ENCODE results near the gene SGF29. TPM values are rescaled to one million over a fixed set of nuclear protein-coding genes. Genes with fewer than 3 reads are reported as not detected.
"Not testable (repeated sequence)": the region's sequence is repeated elsewhere in the genome, so short reads cannot be mapped to it uniquely, and the experiment has no call there.

SGF29 gene
- total and polyA plus RNA-seq, 2 donors, result 30.3 to 34.7 TPM

GRCh38 chr16:28589069-28589468 is 35.3 kb downstream of the SGF29 start:
- H3K9me3 ChIP-seq (ENCODE audit: control insufficient read depth in 2 of 2, insufficient read depth in 1 of 2, low read length in 1 of 2), result no peaks in the 10 kb centered on the region
- no peaks in the 10 kb centered on the region for H3K27me3 ChIP-seq (ENCODE audit: control insufficient read depth in 2 of 2, insufficient read depth in 1 of 2, low read length in 1 of 2)
- peaks cover 54 to 70% of the 10 kb centered on the region in 2 donors for H3K36me3 ChIP-seq (ENCODE audit: control insufficient read depth in 2 of 2, insufficient read depth in 2 of 2, low read length in 1 of 2)
- H3K4me1 ChIP-seq (ENCODE audit: control insufficient read depth in 2 of 2, insufficient read depth in 2 of 2, low read length in 2 of 2), result no peaks in the 10 kb centered on the region
- WGBS, result 98% methylated on average over 8 of the region's 8 CpGs
- DNase-seq (ENCODE audit: low read depth in 6 of 9, low spot score in 9 of 9), result no peak
- no peak overlapping the region for H3K4me3 ChIP-seq (ENCODE audit: low read length in 2 of 2)
- H3K27ac ChIP-seq (ENCODE audit: low read depth in 1 of 2, low read length in 1 of 2), result no peak overlapping the region

GRCh38 chr16:28589930-28590329 is 36.2 kb downstream of the SGF29 start:
- no peaks in the 10 kb centered on the region for H3K9me3 ChIP-seq (ENCODE audit: control insufficient read depth in 2 of 2, insufficient read depth in 1 of 2, low read length in 1 of 2)
- no peak for DNase-seq (ENCODE audit: low read depth in 6 of 9, low spot score in 9 of 9)
- WGBS, result 98% methylated on average over 13 of the region's 13 CpGs
- H3K4me3 ChIP-seq (ENCODE audit: low read length in 2 of 2), result no peak overlapping the region
- no peak overlapping the region for H3K27ac ChIP-seq (ENCODE audit: low read depth in 1 of 2, low read length in 1 of 2)
- peaks cover 49 to 68% of the 10 kb centered on the region in 2 donors for H3K36me3 ChIP-seq (ENCODE audit: control insufficient read depth in 2 of 2, insufficient read depth in 2 of 2, low read length in 1 of 2)
- no peaks in the 10 kb centered on the region for H3K4me1 ChIP-seq (ENCODE audit: control insufficient read depth in 2 of 2, insufficient read depth in 2 of 2, low read length in 2 of 2)
- no peaks in the 10 kb centered on the region for H3K27me3 ChIP-seq (ENCODE audit: control insufficient read depth in 2 of 2, insufficient read depth in 1 of 2, low read length in 1 of 2)

- DNase-seq (ENCODE audit: low read depth in 6 of 9, low spot score in 9 of 9), result no peak
- no peaks in the 10 kb centered on the region for H3K9me3 ChIP-seq (ENCODE audit: control insufficient read depth in 2 of 2, insufficient read depth in 1 of 2, low read length in 1 of 2)
- H3K27ac ChIP-seq (ENCODE audit: low read depth in 1 of 2, low read length in 1 of 2), result no peak overlapping the region
- 98% methylated on average over 22 of the region's 22 CpGs for WGBS
- no peak overlapping the region for H3K4me3 ChIP-seq (ENCODE audit: low read length in 2 of 2)
- no peaks in the 10 kb centered on the region for H3K4me1 ChIP-seq (ENCODE audit: control insufficient read depth in 2 of 2, insufficient read depth in 2 of 2, low read length in 2 of 2)
- peaks cover 42 to 60% of the 10 kb centered on the region in 2 donors for H3K36me3 ChIP-seq (ENCODE audit: control insufficient read depth in 2 of 2, insufficient read depth in 2 of 2, low read length in 1 of 2)
- H3K27me3 ChIP-seq (ENCODE audit: control insufficient read depth in 2 of 2, insufficient read depth in 1 of 2, low read length in 1 of 2), result no peaks in the 10 kb centered on the region
Measured at GRCh38 chr16:28590384-28591340, 36.9 kb downstream of the SGF29 start.

- H3K4me1 ChIP-seq (ENCODE audit: control insufficient read depth in 2 of 2, insufficient read depth in 2 of 2, low read length in 2 of 2), result no peaks in the 10 kb centered on the region
- H3K27ac ChIP-seq (ENCODE audit: low read depth in 1 of 2, low read length in 1 of 2), result no peak overlapping the region
- no peaks in the 10 kb centered on the region for H3K27me3 ChIP-seq (ENCODE audit: control insufficient read depth in 2 of 2, insufficient read depth in 1 of 2, low read length in 1 of 2)
- H3K4me3 ChIP-seq (ENCODE audit: low read length in 2 of 2), result no peak overlapping the region
- no peak for DNase-seq (ENCODE audit: low read depth in 6 of 9, low spot score in 9 of 9)
- H3K9me3 ChIP-seq (ENCODE audit: control insufficient read depth in 2 of 2, insufficient read depth in 1 of 2, low read length in 1 of 2), result no peaks in the 10 kb centered on the region
- 98% methylated on average over 6 of the region's 6 CpGs for WGBS
- peaks cover 39 to 55% of the 10 kb centered on the region in 2 donors for H3K36me3 ChIP-seq (ENCODE audit: control insufficient read depth in 2 of 2, insufficient read depth in 2 of 2, low read length in 1 of 2)
Measured at GRCh38 chr16:28591355-28591754, 37.6 kb downstream of the SGF29 start.

GRCh38 chr16:28592511-28592910 is 38.8 kb downstream of the SGF29 start:
- Histone ChIP-seq H3K36me3 (ENCODE audit: control insufficient read depth in 2 of 2, insufficient read depth in 2 of 2, low read length in 1 of 2) (peaks cover 32 to 47% of the 10 kb centered on the region in 2 donors), H3K27me3 (ENCODE audit: control insufficient read depth in 2 of 2, insufficient read depth in 1 of 2, low read length in 1 of 2) (no peaks in the 10 kb centered on the region), H3K27ac (ENCODE audit: low read depth in 1 of 2, low read length in 1 of 2) (no peak overlapping the region), H3K9me3 (ENCODE audit: control insufficient read depth in 2 of 2, insufficient read depth in 1 of 2, low read length in 1 of 2) (no peaks in the 10 kb centered on the region), H3K4me3 (ENCODE audit: low read length in 2 of 2) (no peak overlapping the region), H3K4me1 (ENCODE audit: control insufficient read depth in 2 of 2, insufficient read depth in 2 of 2, low read length in 2 of 2) (peaks cover 0 to 6% of the 10 kb centered on the region in 2 donors)
- no peak for DNase-seq (ENCODE audit: low read depth in 6 of 9, low spot score in 9 of 9)
- 99% methylated on average over 5 of the region's 5 CpGs for WGBS

DNA sequence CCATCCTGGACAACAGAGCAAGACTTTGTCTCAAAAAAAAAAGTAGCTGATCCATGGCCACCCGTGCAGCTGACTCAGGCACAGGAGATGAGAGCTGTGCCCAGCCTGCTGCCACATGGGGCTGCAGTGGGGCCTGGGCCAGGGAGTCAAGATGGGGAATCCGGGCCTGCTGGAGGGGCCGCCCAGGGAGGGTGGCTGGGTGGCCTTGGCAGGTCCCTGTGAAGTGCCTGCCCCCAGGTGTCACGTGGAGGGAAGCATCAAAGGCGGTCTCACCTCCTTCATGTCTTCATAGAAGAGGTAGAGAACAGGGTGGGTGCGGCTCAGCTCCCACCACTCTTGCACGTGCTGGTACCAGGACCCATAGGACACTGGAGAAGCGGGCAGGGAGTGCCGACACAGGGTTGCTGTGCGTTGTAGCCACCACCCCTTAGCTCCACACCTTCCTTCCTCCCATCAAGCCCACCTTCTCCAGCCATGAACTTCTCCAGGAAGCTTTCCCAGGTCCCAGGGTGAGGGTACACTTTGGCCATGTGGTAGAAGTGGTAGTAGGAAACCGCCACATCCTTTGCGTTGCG is 39.3 kb downstream of the SGF29 start:
- DNase-seq (ENCODE audit: low read depth in 6 of 9, low spot score in 9 of 9), result no peak
- WGBS, result 92% methylated on average over 13 of the region's 13 CpGs
- no peak overlapping the region for H3K27ac ChIP-seq (ENCODE audit: low read depth in 1 of 2, low read length in 1 of 2)
- no peaks in the 10 kb centered on the region for H3K27me3 ChIP-seq (ENCODE audit: control insufficient read depth in 2 of 2, insufficient read depth in 1 of 2, low read length in 1 of 2)
- peaks cover 30 to 44% of the 10 kb centered on the region in 2 donors for H3K36me3 ChIP-seq (ENCODE audit: control insufficient read depth in 2 of 2, insufficient read depth in 2 of 2, low read length in 1 of 2)
- no peak overlapping the region for H3K4me3 ChIP-seq (ENCODE audit: low read length in 2 of 2)
- peaks cover 0 to 11% of the 10 kb centered on the region in 2 donors for H3K4me1 ChIP-seq (ENCODE audit: control insufficient read depth in 2 of 2, insufficient read depth in 2 of 2, low read length in 2 of 2)
- H3K9me3 ChIP-seq (ENCODE audit: control insufficient read depth in 2 of 2, insufficient read depth in 1 of 2, low read length in 1 of 2), result no peaks in the 10 kb centered on the region

DNA sequence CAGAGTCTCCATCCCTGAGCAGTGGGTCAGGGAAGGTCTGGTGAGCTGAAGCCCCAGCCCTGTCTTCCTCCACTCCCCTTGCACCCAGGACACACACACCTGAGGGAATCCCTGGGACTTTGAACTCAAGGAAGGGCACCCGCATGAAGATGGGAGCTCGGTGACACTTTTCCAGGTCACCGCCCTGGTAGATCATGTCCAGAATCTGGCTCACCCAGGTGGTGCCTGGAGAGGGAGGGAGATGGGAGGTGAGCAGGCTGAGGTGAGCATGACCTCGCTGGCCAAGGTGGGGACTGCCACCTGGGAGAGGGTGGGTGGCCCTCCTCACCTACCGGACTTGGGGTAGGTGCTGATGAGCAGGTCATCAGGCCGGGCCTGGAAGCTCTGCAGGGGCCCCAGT is 41.7 kb downstream of the SGF29 start:
- not testable (repeated sequence) for H3K27me3 ChIP-seq (ENCODE audit: control insufficient read depth in 2 of 2, insufficient read depth in 1 of 2, low read length in 1 of 2); H3K9me3 ChIP-seq (ENCODE audit: control insufficient read depth in 2 of 2, insufficient read depth in 1 of 2, low read length in 1 of 2); DNase-seq (ENCODE audit: low read depth in 6 of 9, low spot score in 9 of 9); H3K27ac ChIP-seq (ENCODE audit: low read depth in 1 of 2, low read length in 1 of 2); H3K4me3 ChIP-seq (ENCODE audit: low read length in 2 of 2)
- H3K4me1 ChIP-seq (ENCODE audit: control insufficient read depth in 2 of 2, insufficient read depth in 2 of 2, low read length in 2 of 2), result peaks cover 0 to 12% of the 10 kb centered on the region in 2 donors
- WGBS, result 100% methylated on average over 6 of the region's 6 CpGs
- H3K36me3 ChIP-seq (ENCODE audit: control insufficient read depth in 2 of 2, insufficient read depth in 2 of 2, low read length in 1 of 2), result peaks cover 10 to 20% of the 10 kb centered on the region in 2 donors

DNA sequence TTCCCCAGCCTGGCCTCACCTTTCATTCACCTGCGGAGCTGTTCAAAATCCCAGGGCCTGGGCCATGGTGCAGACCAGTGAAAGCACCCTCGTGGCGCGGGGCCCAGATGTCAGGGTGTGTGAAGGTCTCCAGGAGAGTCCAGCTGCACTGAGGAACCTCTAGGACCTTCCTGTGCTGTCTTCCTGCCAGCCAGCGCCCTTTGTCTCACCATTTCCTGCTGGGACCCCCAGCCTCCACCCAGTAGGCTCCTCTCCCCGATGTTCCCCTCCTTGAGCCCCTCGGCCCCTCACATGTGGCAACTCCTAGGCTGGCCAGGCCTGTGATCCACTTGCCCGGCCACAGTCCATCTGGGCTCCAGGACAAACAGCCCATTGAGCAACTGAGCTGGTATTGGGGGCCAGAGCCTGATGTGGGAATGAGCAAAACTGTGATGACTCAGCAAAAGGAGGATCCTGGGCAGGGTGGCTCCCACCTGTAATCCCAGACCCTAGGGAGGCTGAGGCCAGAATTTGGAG is 42.5 kb downstream of the SGF29 start:
- WGBS, result 90% methylated on average over 8 of the region's 8 CpGs
- no peaks in the 10 kb centered on the region for H3K9me3 ChIP-seq (ENCODE audit: control insufficient read depth in 2 of 2, insufficient read depth in 1 of 2, low read length in 1 of 2)
- peaks cover 0 to 12% of the 10 kb centered on the region in 2 donors for H3K4me1 ChIP-seq (ENCODE audit: control insufficient read depth in 2 of 2, insufficient read depth in 2 of 2, low read length in 2 of 2)
- DNase-seq (ENCODE audit: low read depth in 6 of 9, low spot score in 9 of 9), result no peak
- no peak overlapping the region for H3K27ac ChIP-seq (ENCODE audit: low read depth in 1 of 2, low read length in 1 of 2)
- no peaks in the 10 kb centered on the region for H3K27me3 ChIP-seq (ENCODE audit: control insufficient read depth in 2 of 2, insufficient read depth in 1 of 2, low read length in 1 of 2)
- no peak overlapping the region for H3K4me3 ChIP-seq (ENCODE audit: low read length in 2 of 2)
- H3K36me3 ChIP-seq (ENCODE audit: control insufficient read depth in 2 of 2, insufficient read depth in 2 of 2, low read length in 1 of 2), result peaks cover 3 to 13% of the 10 kb centered on the region in 2 donors

All from thymus (tissue), 11 donors.